Gastrocnemius medialis (tissue), 4 donors: ENCODE results near the gene MVD.

ENCODE experiments used
- POLR2A ChIP-seq, 2 donors: fragments of 450-650 bp; IDR thresholded peaks; one replicate each; pipeline ENCODE4 v1.6.1; 2017; ENCODE audit warnings: antibody characterized with exemption in 2 of 2, mild to moderate bottlenecking in 2 of 2, moderate library complexity in 2 of 2
- TF ChIP-seq, protein P1 (sequence below), 5 experiments: fragments of 450-650 bp in 3 of 5; fragments of 200-600 bp in 2 of 5; sonication (generic) in 2 of 5; IDR thresholded peaks in 4 of 5; conservative IDR thresholded peaks in 1 of 5; 1 replicate in 4 of 5; 2 replicates in 1 of 5; pipeline ENCODE4 v1.5.1; 2016 to 2019; ENCODE audit warnings: antibody characterized with exemption in 5 of 5, mild to moderate bottlenecking in 3 of 5, moderate library complexity in 3 of 5

DNA sequence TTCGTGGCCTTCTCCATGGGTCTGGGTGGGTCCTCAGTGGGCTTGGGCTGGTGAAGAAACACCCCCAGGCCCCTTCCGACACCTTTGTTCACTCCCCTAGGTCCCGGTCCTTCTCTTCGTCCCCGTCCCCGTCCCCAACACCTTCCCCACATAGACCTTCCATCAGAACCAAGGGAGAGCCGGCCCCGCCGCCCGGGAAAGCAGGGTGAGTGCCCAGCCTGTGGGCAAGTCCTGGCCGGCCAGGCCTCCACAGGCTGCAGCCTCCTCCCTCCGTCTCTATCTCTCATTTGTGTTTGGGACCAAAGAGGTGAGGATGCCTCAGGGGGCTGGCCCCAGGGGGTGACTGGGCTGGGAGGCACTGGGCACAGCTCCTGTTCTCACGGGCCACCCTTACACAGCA, 39.0 kb downstream of the MVD start:
- TF ChIP-seq, protein P1, sequence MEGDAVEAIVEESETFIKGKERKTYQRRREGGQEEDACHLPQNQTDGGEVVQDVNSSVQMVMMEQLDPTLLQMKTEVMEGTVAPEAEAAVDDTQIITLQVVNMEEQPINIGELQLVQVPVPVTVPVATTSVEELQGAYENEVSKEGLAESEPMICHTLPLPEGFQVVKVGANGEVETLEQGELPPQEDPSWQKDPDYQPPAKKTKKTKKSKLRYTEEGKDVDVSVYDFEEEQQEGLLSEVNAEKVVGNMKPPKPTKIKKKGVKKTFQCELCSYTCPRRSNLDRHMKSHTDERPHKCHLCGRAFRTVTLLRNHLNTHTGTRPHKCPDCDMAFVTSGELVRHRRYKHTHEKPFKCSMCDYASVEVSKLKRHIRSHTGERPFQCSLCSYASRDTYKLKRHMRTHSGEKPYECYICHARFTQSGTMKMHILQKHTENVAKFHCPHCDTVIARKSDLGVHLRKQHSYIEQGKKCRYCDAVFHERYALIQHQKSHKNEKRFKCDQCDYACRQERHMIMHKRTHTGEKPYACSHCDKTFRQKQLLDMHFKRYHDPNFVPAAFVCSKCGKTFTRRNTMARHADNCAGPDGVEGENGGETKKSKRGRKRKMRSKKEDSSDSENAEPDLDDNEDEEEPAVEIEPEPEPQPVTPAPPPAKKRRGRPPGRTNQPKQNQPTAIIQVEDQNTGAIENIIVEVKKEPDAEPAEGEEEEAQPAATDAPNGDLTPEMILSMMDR (IDR thresholded peaks at IDR 0.05 in 4 of 5, conservative IDR thresholded peaks at IDR 0.05 in 1 of 5): no peak
- TF ChIP-seq POLR2A (IDR thresholded peaks at IDR 0.05): no peak
